Parathyroid adenoma (tissue), 2 donors: Measurements from ENCODE around the gene HAVCR1.

Source experiments
- H2AFZ ChIP-seq: fragments of 300-600 bp; sonication (generic); one replicate; pipeline ENCODE4 v1.7.0; 2017; ENCODE audit warnings: antibody characterized with exemption, mild to moderate bottlenecking
- H3K27ac ChIP-seq: fragments of 300-600 bp; sonication (generic); one replicate; pipeline ENCODE4 v1.7.0; 2017
- H3K27me3 ChIP-seq: fragments of 300-600 bp; sonication (generic); one replicate; pipeline ENCODE4 v1.7.0; 2017; ENCODE audit warnings: low read length; ENCODE audit not compliant: control insufficient read depth, insufficient read depth
- H3K36me3 ChIP-seq: fragments of 300-600 bp; sonication (generic); one replicate; pipeline ENCODE4 v1.7.0; 2017; ENCODE audit warnings: low read length; ENCODE audit not compliant: control insufficient read depth, insufficient read depth
- H3K4me1 ChIP-seq: fragments of 300-600 bp; sonication (generic); one replicate; pipeline ENCODE4 v1.7.0; 2017; ENCODE audit warnings: control low read depth
- H3K4me2 ChIP-seq: fragments of 300-600 bp; sonication (generic); one replicate; pipeline ENCODE4 v1.7.0; 2017; ENCODE audit warnings: low read length
- H3K4me3 ChIP-seq: fragments of 300-600 bp; sonication (generic); one replicate; pipeline ENCODE4 v1.7.0; 2017; ENCODE audit warnings: low read depth, low read length
- H3K79me2 ChIP-seq: fragments of 300-600 bp; sonication (generic); one replicate; pipeline ENCODE4 v1.7.0; 2017; ENCODE audit warnings: control low read depth
- H3K9ac ChIP-seq: fragments of 300-600 bp; sonication (generic); one replicate; pipeline ENCODE4 v1.7.0; 2017; ENCODE audit warnings: mild to moderate bottlenecking
- H3K9me3 ChIP-seq: fragments of 300-600 bp; sonication (generic); one replicate; pipeline ENCODE4 v1.7.0; 2017; ENCODE audit warnings: low read length; ENCODE audit not compliant: control insufficient read depth
- CTCF ChIP-seq: fragments of 300-600 bp; sonication (generic); IDR thresholded peaks from one replicate; pipeline ENCODE4 v1.7.0; 2017; ENCODE audit warnings: antibody characterized with exemption, mild to moderate bottlenecking
- donor health status: primary hyperparathyroidism.

Gene HAVCR1

GRCh38 chr5:157088342-157088990 lies 29.6 kb upstream of the HAVCR1 start:
- no peaks in the 10 kb centered on the region for H3K4me1 ChIP-seq
- no peaks in the 10 kb centered on the region for H3K27me3 ChIP-seq
- no peak overlapping the region for H3K9ac ChIP-seq
- no peaks in the 10 kb centered on the region for H3K36me3 ChIP-seq
- TF ChIP-seq CTCF = no peak
- H3K79me2 ChIP-seq = no peaks in the 10 kb centered on the region
- no peak overlapping the region for H3K27ac ChIP-seq
- H2AFZ ChIP-seq = no peak overlapping the region
- no peaks in the 10 kb centered on the region for H3K9me3 ChIP-seq
- no peak overlapping the region for H3K4me2 ChIP-seq
- no peak overlapping the region for H3K4me3 ChIP-seq

- no peaks in the 10 kb centered on the region for H3K27me3 ChIP-seq
- no peak overlapping the region for H3K4me3 ChIP-seq
- H3K4me1 ChIP-seq = no peaks in the 10 kb centered on the region
- H3K4me2 ChIP-seq = no peak overlapping the region
- no peaks in the 10 kb centered on the region for H3K79me2 ChIP-seq
- no peaks in the 10 kb centered on the region for H3K9me3 ChIP-seq
- no peak overlapping the region for H3K27ac ChIP-seq
- no peak for TF ChIP-seq CTCF
- H2AFZ ChIP-seq = no peak overlapping the region
- H3K9ac ChIP-seq = no peak overlapping the region
- no peaks in the 10 kb centered on the region for H3K36me3 ChIP-seq
Measured at GRCh38 chr5:157086751-157087359, 27.9 kb upstream of the HAVCR1 start.

- Histone ChIP-seq H3K9me3 (no peaks in the 10 kb centered on the region), H3K27ac (no peak overlapping the region), H2AFZ (no peak overlapping the region), H3K36me3 (no peaks in the 10 kb centered on the region), H3K4me3 (no peak overlapping the region), H3K9ac (no peak overlapping the region), H3K79me2 (no peaks in the 10 kb centered on the region), H3K4me1 (no peaks in the 10 kb centered on the region), H3K27me3 (no peaks in the 10 kb centered on the region), H3K4me2 (no peak overlapping the region)
- no peak for TF ChIP-seq CTCF
Measured at GRCh38 chr5:157085930-157086329, 27.0 kb upstream of the HAVCR1 start.

GRCh38 chr5:157080286-157080685 lies 21.4 kb upstream of the HAVCR1 start:
- TF ChIP-seq CTCF = no peak

GRCh38 chr5:157076558-157076957 lies 17.6 kb upstream of the HAVCR1 start:
- no peaks in the 10 kb centered on the region for H3K9me3 ChIP-seq
- H2AFZ ChIP-seq = no peak overlapping the region
- H3K36me3 ChIP-seq = no peaks in the 10 kb centered on the region
- H3K4me1 ChIP-seq = no peaks in the 10 kb centered on the region
- no peak overlapping the region for H3K4me2 ChIP-seq
- H3K79me2 ChIP-seq = no peaks in the 10 kb centered on the region
- no peaks in the 10 kb centered on the region for H3K27me3 ChIP-seq
- TF ChIP-seq CTCF = no peak
- H3K27ac ChIP-seq = no peak overlapping the region
- H3K9ac ChIP-seq = no peak overlapping the region
- no peak overlapping the region for H3K4me3 ChIP-seq

More at GRCh38 chr5:157080286-157080685, 21.4 kb upstream of the HAVCR1 start:
- Histone ChIP-seq H3K79me2 (no peaks in the 10 kb centered on the region), H3K36me3 (no peaks in the 10 kb centered on the region), H3K27ac (no peak overlapping the region), H3K4me2 (no peak overlapping the region), H2AFZ (no peak overlapping the region), H3K27me3 (no peaks in the 10 kb centered on the region), H3K9me3 (no peaks in the 10 kb centered on the region), H3K9ac (no peak overlapping the region), H3K4me3 (no peak overlapping the region), H3K4me1 (no peaks in the 10 kb centered on the region)
